Neural cell (in vitro differentiated cells): ENCODE data around the gene PHF23. TPM values are rescaled to one million over a fixed set of nuclear protein-coding genes. Genes with fewer than 3 reads are reported as not detected.

Experiments used
- H2AFZ ChIP-seq: fragments of 200-600, 300-800 bp; sonication (generic), shearing (Covaris generic); 2 replicates; pipeline ENCODE4 v1.6.0; 2014; ENCODE audit warnings: low read depth, mild to moderate bottlenecking, antibody characterized with exemption, low read length, moderate library complexity
- H3F3A ChIP-seq: fragments of 200-600 bp; shearing (Covaris generic); 2 replicates; pipeline ENCODE4 v1.6.1; 2016; ENCODE audit warnings: mild to moderate bottlenecking, moderate library complexity, mixed read lengths, antibody characterized with exemption, low read length; ENCODE audit not compliant: insufficient read depth, poor library complexity, severe bottlenecking
- H3K27ac ChIP-seq: fragments of 200-600, 300-800 bp; sonication (generic), shearing (Covaris generic); 2 replicates; pipeline ENCODE4 v1.5.1; 2014; ENCODE audit warnings: mild to moderate bottlenecking, low read length, moderate library complexity
- H3K27me3 ChIP-seq: fragments of 300-800, 200-600 bp; sonication (generic), shearing (Covaris generic); 2 replicates; pipeline ENCODE4 v1.6.0; 2014; ENCODE audit warnings: mild to moderate bottlenecking, low read depth, low read length, moderate library complexity; ENCODE audit not compliant: insufficient read depth
- H3K36me3 ChIP-seq: fragments of 300-800, 200-600 bp; sonication (generic), shearing (Covaris generic); 2 replicates; pipeline ENCODE4 v1.5.1; 2014; ENCODE audit warnings: mild to moderate bottlenecking, antibody characterized with exemption, low read length, moderate library complexity; ENCODE audit not compliant: insufficient read depth
- H3K4me2 ChIP-seq: fragments of 300-800, 200-600 bp; sonication (generic), shearing (Covaris generic); 2 replicates; pipeline ENCODE4 v1.6.0; 2014; ENCODE audit warnings: mild to moderate bottlenecking, low read length
- H3K4me3 ChIP-seq: fragments of 300-800, 200-600 bp; sonication (generic), shearing (Covaris generic); 2 replicates; pipeline ENCODE4 v1.5.1; 2014; ENCODE audit warnings: mild to moderate bottlenecking, low read length, moderate library complexity
- H3K79me2 ChIP-seq: fragments of 200-600 bp; shearing (Covaris generic); replicated peaks from 2 replicates; pipeline ENCODE4 v1.6.0; 2014; ENCODE audit warnings: mild to moderate bottlenecking, low read length, moderate library complexity; ENCODE audit not compliant: insufficient read depth
- H3K9ac ChIP-seq: fragments of 300-800, 200-600 bp; sonication (generic), shearing (Covaris generic); 2 replicates; pipeline ENCODE4 v1.6.1; 2016; ENCODE audit warnings: mild to moderate bottlenecking, low read length, mixed read lengths
- H3K9me2 ChIP-seq: fragments of 200-600 bp; shearing (Covaris generic); 2 replicates; pipeline ENCODE4 v1.6.1; 2016; ENCODE audit warnings: mild to moderate bottlenecking, low read length, mixed read lengths; ENCODE audit not compliant: insufficient read depth
- H3K9me3 ChIP-seq: fragments of 200-600, 300-800 bp; sonication (generic), shearing (Covaris generic); 2 replicates; pipeline ENCODE4 v1.6.1; 2016; ENCODE audit warnings: mild to moderate bottlenecking, mixed run types, low read length, moderate library complexity, mixed read lengths
- H4K20me1 ChIP-seq: fragments of 200-600 bp; shearing (Covaris generic); 2 replicates; pipeline ENCODE4 v1.6.1; 2016; ENCODE audit warnings: mild to moderate bottlenecking, mixed run types; ENCODE audit not compliant: insufficient read depth
- EP300 ChIP-seq: fragments of 450-650 bp; conservative IDR thresholded peaks from 2 replicates; pipeline ENCODE4 v1.6.1; 2014; ENCODE audit warnings: antibody characterized with exemption, mild to moderate bottlenecking, moderate library complexity; ENCODE audit not compliant: poor library complexity, severe bottlenecking
- EZH2 ChIP-seq: fragments of 200-600, 300-800 bp; shearing (Covaris generic), sonication (generic); IDR thresholded peaks from 2 replicates; pipeline ENCODE4 v1.6.1; 2014; ENCODE audit warnings: antibody characterized with exemption, low read length, borderline replicate concordance, mild to moderate bottlenecking; ENCODE audit not compliant: insufficient read depth, poor library complexity, severe bottlenecking
- MXI1 ChIP-seq: fragments of 450-650 bp; conservative IDR thresholded peaks from 2 replicates; pipeline ENCODE4 v1.6.1; 2014; ENCODE audit warnings: antibody characterized with exemption, mild to moderate bottlenecking; ENCODE audit not compliant: poor library complexity, severe bottlenecking
- POLR2AphosphoS5 ChIP-seq: IDR thresholded peaks from 2 replicates; pipeline ENCODE4 v1.6.1; 2012
- RAD21 ChIP-seq: fragments of 450-650 bp; conservative IDR thresholded peaks from 2 replicates; pipeline ENCODE4 v1.6.1; 2014; ENCODE audit warnings: antibody characterized with exemption, mild to moderate bottlenecking, moderate library complexity
- SMC3 ChIP-seq: fragments of 450-650 bp; conservative IDR thresholded peaks from 2 replicates; pipeline ENCODE4 v1.6.1; 2014; ENCODE audit warnings: antibody characterized with exemption, mild to moderate bottlenecking, moderate library complexity; ENCODE audit not compliant: poor library complexity
- TAF1 ChIP-seq: IDR thresholded peaks from 2 replicates; pipeline ENCODE4 v1.6.1; 2012; ENCODE audit warnings: low read depth
- polyA plus RNA-seq: library from polyadenylated mRNA; depleted of rRNA; stranded (reverse); fragments of >200 nt; gene quantifications from 2 replicates; pipeline ENCODE4 v1.2.3, GENCODE V29; 2014
- TF ChIP-seq, protein P1 (sequence below): fragments of 450-650 bp; IDR thresholded peaks from 2 replicates; pipeline ENCODE4 v1.5.1; 2014; ENCODE audit warnings: antibody characterized with exemption, mild to moderate bottlenecking, moderate library complexity; ENCODE audit not compliant: poor library complexity, severe bottlenecking
- TF ChIP-seq, protein P2 (sequence below): IDR thresholded peaks from 2 replicates; pipeline ENCODE4 v1.6.1; 2012; ENCODE audit warnings: borderline replicate concordance

The PHF23 gene
- polyA plus RNA-seq, 1 donor from 2014 or later: 55.7 TPM

DNA sequence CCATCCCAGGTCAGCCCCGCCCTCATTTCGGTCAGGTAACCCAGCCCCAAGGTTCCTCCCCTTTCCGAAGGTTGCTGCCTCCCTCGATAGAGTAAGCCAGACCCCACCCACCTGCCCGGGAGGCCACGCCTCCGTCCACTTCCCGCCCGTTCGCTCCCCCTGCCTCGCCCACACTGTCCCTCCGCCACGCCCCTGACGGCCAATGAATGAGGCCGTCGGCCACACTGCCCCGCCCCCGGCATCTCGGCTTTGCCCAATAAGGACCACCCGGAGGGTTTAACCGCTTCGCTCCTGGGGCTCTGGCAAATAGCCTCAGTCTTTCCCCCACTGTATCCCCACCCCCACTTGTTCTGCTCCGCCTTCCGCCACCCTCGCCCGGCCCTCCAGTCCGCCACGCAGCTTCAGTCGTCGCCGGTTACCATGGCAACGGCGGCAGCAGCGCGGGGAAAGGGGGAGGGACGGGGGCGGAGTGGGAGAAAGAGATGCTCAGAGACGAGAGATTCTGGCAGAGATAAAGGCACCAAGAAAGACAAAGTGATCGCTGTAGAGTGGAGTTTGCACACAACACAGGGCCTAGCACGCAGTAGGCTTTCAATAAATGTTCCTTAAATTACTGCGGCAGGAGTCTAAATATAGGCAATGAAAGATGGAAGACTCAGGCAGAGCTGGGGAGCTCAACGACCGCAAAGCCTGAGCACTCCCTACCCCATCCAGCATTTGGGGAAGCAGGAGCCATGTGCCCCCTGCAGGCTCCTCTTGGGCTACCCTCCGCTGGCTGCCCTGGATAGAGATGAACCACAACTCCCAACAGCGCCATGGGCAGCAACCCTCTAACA, 24.7 kb downstream of the PHF23 start:
- Histone ChIP-seq H3K9me3 (no peaks in the 10 kb centered on the region), H3K27ac (peak overlapping the region; percentile 98), H3K9ac (peak overlapping the region; percentile 92), H3K36me3 (no peaks in the 10 kb centered on the region), H3K27me3 (no peaks in the 10 kb centered on the region), H3K79me2 (peaks cover 69% of the 10 kb centered on the region), H4K20me1 (no peaks in the 10 kb centered on the region), H3F3A (peaks cover 4% of the 10 kb centered on the region), H3K4me2 (peak overlapping the region; percentile 97), H2AFZ (no peak overlapping the region), H3K4me3 (peak overlapping the region; percentile 82), H3K9me2 (no peaks in the 10 kb centered on the region)
- TF ChIP-seq, protein P1, sequence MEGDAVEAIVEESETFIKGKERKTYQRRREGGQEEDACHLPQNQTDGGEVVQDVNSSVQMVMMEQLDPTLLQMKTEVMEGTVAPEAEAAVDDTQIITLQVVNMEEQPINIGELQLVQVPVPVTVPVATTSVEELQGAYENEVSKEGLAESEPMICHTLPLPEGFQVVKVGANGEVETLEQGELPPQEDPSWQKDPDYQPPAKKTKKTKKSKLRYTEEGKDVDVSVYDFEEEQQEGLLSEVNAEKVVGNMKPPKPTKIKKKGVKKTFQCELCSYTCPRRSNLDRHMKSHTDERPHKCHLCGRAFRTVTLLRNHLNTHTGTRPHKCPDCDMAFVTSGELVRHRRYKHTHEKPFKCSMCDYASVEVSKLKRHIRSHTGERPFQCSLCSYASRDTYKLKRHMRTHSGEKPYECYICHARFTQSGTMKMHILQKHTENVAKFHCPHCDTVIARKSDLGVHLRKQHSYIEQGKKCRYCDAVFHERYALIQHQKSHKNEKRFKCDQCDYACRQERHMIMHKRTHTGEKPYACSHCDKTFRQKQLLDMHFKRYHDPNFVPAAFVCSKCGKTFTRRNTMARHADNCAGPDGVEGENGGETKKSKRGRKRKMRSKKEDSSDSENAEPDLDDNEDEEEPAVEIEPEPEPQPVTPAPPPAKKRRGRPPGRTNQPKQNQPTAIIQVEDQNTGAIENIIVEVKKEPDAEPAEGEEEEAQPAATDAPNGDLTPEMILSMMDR: peak; percentile 81
- TF ChIP-seq RAD21 (peak; percentile 56), SMC3 (peak; percentile 62), EZH2 (no peak), TAF1 (peak; percentile 64), EP300 (peak; percentile 45), MXI1 (peak; percentile 43), POLR2AphosphoS5 (peak; percentile 82)
- TF ChIP-seq, protein P2, sequence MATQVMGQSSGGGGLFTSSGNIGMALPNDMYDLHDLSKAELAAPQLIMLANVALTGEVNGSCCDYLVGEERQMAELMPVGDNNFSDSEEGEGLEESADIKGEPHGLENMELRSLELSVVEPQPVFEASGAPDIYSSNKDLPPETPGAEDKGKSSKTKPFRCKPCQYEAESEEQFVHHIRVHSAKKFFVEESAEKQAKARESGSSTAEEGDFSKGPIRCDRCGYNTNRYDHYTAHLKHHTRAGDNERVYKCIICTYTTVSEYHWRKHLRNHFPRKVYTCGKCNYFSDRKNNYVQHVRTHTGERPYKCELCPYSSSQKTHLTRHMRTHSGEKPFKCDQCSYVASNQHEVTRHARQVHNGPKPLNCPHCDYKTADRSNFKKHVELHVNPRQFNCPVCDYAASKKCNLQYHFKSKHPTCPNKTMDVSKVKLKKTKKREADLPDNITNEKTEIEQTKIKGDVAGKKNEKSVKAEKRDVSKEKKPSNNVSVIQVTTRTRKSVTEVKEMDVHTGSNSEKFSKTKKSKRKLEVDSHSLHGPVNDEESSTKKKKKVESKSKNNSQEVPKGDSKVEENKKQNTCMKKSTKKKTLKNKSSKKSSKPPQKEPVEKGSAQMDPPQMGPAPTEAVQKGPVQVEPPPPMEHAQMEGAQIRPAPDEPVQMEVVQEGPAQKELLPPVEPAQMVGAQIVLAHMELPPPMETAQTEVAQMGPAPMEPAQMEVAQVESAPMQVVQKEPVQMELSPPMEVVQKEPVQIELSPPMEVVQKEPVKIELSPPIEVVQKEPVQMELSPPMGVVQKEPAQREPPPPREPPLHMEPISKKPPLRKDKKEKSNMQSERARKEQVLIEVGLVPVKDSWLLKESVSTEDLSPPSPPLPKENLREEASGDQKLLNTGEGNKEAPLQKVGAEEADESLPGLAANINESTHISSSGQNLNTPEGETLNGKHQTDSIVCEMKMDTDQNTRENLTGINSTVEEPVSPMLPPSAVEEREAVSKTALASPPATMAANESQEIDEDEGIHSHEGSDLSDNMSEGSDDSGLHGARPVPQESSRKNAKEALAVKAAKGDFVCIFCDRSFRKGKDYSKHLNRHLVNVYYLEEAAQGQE: no peak

DNA sequence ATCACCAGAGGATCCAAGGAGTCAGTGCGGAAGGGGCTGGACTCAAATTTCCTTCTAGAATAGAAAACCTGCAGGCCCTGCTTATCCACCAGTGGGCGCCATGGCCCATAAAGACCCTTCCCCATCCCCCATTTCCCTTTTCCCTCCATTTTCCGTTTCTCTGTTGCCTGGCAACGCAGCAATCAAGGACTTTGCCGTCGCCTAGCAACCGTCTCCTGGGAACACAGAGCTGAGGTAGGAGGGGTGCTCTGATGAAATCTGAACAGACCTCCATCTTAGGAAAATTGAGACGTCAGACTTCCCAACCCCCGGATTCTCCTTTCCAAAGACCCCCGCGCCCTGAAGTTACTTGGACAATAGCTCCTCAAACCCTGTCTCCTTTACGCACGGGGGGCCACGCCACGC, 25.4 kb downstream of the PHF23 start:
- no peak for TF ChIP-seq EZH2
- TF ChIP-seq SMC3: peak; percentile 93
- TF ChIP-seq, protein P2: no peak
- TF ChIP-seq, protein P1: peak; percentile 99
- TF ChIP-seq TAF1: peak; percentile 40
- TF ChIP-seq RAD21: peak; percentile 85
- TF ChIP-seq POLR2AphosphoS5: no peak
- peak; percentile 95 for TF ChIP-seq MXI1
- peak; percentile 87 for TF ChIP-seq EP300
- peaks cover 4% of the 10 kb centered on the region for H3F3A ChIP-seq
- no peak overlapping the region for H2AFZ ChIP-seq
- peak overlapping the region; percentile 82 for H3K4me3 ChIP-seq
- peak overlapping the region; percentile 98 for H3K27ac ChIP-seq
- H3K79me2 ChIP-seq: peaks cover 70% of the 10 kb centered on the region
- H4K20me1 ChIP-seq: no peaks in the 10 kb centered on the region
- H3K9ac ChIP-seq: peak overlapping the region; percentile 92
- H3K36me3 ChIP-seq: no peaks in the 10 kb centered on the region
- H3K9me2 ChIP-seq: no peaks in the 10 kb centered on the region
- H3K4me2 ChIP-seq: peak overlapping the region; percentile 98
- H3K27me3 ChIP-seq: no peaks in the 10 kb centered on the region
- no peaks in the 10 kb centered on the region for H3K9me3 ChIP-seq
